ENCODE measurements around the gene FRMD4A.
"Not testable (repeated sequence)": the region's sequence is repeated elsewhere in the genome, so short reads cannot be mapped to it uniquely, and the experiment has no call there.

The FRMD4A gene

DNA sequence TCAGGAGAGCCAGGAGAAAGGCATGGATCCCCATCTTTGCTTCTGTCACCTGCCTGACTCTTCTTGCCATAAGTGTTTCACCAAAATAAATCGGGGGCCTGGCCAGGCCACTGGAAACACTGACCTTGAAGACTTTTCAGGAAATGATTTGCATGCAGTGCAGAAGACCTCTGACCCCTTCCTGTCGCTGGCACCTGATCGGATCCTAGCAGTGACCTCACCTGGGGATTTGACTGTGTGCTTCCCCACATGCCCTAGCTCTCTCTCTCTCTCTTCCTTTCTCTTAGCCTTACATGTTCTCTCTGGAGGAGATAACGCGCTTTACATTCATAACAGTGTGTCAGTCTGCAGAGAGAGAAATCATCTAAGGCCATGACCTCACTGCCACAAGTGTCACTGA, 500.9 kb downstream of the FRMD4A start:
- no peak for DNase-seq

DNA sequence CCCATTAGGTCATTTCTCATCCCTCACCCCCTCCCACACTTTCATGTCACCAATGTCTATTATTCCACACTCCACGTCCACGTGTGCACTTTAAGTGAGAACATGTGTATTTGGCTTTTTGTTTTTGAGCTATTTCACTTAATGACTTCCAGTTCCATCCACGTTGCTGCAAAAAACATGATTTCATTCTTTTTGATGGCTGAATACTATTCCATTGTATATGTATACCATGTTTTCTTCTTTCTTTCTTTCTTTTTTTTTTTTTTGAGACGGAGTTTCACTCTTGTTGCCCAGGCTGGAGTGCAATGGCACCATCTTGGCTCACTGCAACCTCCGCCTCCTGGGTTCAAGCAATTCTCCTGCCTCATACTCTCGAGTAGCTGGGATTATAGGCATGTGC, 502.4 kb downstream of the FRMD4A start:
- not testable (repeated sequence) for DNase-seq

DNA sequence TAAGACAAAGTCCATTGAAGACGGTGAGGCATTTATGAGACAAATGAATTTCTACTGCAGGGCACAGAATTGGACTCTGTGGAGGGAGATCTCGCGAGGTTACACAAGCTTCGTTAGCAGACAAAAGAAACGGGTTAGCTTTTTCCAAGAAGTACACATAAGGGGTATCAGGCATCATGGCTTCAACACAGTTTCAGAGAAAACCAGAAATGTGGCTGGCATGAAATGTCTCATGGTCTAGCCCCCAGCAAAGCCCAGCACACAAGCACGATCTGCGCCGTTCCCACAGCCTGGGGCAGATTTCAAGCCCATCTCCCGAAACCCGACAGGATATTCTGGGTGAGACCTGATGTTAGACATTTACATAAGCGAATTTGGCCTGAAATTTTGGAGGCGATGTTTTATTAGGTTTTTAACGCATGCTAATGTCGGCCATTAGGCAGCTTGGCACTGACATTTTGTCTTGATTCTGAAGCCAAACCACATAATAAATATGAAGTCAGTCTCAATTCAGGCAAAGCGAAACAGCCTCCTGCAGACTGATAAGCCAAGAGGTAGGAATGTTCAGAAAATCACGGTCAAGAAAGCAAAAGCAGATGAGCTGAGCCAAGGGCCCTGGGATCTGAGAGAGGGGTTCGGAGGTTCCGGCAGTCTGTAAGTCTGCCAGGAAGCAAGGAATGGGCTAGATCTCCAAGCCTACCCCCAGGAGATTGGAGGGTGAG, 503.5 kb downstream of the FRMD4A start:
- no peak for DNase-seq

DNA sequence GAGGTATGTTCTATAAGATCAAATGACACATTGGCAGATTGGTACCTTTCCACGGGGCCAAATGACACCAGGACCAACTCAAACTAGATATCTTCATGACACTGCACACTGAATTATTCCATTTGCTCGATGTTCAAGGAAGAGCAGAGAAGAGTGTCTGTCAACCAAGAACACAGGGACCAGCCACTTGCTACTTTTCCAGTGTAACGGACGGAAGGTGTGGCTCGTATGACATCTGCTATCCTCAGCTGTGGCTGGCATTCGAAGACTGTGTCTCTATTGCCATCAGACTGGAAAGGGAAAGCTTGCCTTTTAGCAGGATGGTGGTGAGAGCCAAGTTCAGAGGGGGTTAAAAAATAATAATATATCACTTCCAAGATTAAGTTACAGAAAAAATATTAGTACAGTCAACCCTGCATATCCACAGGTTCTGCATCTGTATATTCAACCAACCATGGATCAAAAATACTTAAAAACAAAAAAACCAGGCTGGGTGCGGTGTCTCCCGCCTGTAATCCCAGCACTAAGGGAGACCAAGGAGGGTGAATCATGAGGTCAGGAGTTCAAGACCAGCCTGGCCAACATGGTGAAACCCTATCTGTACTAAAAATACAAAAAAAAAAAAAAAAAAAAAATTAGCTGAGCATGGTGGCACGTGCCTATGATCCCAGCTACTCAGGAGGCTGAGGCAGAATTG, 506.9 kb downstream of the FRMD4A start:
- no peak for DNase-seq

DNA sequence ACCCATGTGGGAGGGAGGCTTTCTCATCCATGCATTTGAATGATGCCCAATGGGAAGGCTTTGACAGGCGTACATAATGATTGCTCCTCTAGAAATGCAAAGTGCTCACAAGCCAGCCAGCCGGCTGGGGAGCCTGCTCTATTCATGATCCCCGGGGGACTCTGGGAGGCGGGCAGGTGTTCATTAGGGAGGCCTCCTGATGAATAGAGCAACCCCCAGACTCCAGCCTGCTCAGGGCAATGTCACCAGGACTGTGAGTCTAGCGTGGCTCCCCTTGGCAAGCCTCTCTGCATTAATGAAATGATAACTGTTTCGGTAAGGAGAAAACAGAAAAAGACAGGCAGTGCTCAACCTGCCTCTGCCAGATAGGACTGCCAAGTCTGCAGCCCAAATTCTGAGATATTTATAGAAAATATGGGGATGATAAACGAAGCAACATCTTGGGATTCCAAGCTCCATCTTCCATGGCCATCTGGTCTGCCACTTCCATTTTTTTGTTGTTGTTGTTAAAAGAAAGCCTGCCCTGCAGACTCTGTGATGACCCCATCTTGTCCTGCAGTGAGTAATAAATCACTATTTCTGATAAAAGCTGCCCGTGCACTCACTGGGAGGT, 507.5 kb downstream of the FRMD4A start:
- no peak for DNase-seq

DNA sequence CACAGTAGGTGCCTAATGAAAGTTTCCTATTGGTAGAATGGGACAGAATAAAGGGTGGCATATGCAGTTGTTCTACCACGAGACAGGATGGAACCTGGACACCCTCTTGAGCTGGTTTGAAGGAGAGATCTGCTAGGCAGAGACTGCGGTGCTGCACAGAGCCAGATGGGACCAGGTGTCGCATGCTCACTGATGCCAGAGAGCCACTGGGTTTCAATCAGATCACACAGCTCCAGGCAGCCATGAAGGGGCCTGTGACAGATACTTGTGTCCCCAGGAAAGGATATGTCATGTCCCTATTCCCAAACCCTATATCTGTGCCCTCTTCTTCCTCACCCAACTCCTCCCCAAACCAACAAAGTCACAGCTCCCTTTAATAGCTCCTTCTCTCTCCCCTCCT, 508.2 kb downstream of the FRMD4A start:
- DNase-seq = no peak

DNA sequence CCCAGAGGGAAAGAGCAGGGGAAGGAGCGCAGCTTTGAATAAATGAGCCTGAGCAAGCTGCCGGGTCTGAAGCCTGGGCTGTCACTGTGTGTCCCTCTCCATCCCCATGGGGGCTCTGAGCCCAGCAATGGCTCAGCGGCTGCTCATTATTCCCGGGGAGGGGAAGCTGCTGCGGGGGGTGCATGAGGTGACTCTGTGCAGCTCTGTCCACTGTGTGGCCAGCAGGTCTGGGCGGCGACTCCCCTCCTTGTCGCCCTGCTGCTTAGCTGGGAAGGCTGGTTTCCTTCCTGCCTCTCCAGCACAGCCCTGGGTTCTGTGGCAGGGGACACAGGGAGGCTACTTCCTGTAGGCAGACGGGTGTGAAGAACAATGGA, 509.8 kb downstream of the FRMD4A start:
- DNase-seq = no peak

DNA sequence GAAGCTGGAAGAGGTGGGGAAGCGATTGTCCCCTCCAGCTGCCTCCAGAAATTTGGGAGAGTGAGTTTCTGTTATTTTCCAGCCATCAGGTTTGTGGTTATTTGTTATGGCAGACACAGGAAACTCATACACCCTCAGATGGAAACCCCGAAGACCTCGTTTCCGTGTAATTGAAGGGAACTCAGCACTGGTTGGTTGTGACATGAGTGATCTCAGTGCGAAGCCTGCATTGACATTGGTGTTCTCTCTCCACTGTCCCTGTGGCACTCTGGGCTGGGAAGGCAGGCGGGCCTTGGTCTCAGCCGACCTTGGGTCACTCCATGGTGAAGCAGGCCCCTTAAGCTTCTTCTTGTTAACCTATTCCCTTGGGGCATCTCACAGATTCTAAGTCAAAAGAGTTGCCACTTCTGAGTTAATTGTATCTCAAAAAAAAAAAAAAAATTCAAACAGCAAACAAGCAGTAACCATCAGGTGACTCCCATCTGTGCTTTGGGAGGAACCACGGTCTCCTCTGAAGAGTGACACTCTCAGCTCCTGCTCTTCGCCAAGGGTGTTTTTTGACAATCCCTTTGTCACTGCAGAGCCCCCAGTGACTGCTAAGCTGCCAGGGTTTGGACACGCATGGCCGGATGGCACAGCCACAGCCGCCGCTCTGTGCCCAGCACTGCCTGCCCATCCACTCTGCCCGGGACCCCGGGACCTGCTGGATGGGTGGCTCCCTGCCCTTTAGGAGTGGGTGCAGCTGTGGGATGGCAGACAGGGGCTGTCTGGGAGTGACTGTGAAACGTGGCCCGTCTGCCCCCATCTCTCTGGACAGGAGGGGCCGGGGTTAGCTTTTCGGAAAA, 510.4 kb downstream of the FRMD4A start:
- no peak for DNase-seq

DNA sequence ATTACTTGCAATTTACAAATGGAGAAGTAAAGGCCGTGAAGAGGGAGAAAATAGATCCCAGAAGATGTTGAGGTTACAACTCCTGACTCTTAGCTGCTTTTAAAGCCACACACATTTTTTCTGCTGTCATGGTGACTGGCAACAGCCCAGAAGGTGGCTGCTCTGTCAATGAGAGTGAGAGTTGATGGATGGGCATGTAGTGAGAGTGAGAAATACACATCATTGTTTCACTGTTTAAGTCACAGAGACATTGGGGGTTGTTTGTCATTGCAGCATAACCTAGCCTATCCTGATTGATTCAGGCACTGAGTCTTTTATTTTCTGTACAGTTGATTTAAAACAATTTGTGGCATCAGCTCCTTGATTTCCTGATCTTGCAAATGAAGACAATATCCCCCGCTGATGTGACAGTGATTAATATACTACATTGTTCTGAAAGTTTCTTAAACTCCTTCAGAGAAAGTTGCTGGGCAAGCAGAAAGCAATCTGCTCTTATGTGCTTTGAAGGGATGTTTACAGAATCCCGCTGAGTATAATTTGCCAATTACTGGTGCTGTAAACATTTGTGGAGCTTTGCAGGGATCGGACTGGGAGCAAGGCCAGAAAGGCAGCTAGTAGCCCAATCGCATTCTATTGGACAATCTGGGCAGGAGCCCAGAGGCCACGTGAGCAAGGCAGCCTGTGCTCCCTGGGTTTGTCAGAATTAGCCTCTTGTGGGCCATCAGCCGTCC, 514.4 kb downstream of the FRMD4A start:
- no peak for DNase-seq

DNA sequence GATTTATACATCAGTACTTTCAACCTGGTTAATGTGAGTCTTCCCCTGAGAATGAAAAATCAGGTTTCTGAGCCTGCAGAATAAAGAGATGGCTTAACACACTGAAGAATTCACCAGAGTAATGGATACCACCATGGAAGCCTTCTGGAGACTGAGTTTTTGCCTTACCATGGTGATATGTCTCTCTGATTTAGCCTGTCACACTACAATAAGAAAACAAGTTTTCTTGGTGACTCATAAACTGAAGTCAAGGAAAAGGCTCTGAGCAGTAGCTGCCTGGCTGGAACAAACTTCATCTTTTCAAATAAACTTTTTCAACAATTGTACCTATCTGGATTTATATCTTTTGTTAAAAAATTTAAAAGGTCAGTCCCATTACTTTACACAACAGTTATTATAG, 515.0 kb downstream of the FRMD4A start:
- DNase-seq = no peak

DNA sequence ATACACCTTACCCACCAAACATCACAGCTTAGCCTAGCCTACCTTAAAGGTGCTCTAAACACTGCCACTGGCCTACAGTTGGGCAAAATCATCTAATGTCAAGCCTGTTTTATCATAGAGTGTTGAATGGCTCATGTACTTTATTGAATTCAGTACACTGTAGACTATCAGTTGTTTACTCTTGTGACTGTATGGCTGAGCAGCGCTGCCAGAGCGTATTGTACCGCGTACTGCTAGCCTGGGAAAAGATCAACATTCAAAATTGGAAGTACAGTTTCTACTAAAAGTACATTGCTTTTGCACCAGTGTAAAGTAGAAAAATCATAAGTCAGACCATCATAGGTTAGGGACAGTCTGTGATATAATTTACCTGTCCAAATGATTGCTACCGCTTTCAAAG, 517.2 kb downstream of the FRMD4A start:
- no peak for DNase-seq

DNA sequence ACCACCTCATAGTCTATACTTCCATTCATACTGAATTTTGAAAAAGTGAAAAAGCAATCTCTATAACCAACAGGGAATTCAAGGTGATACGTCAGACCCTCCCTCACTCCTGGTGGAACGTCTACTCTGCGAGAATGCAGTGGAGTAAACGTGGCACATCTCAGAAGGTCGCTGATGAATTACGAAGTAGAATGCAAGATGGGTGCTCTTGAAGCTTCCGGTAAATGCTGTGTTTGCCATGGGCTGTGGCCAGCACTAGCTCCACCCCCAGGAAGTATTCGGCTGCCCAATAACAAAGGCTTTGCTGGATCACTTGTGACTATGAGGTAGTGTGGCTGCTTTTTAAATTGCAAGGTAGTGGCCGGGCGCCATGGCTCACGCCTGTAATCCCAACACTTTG, 517.9 kb downstream of the FRMD4A start:
- no peak for DNase-seq

DNA sequence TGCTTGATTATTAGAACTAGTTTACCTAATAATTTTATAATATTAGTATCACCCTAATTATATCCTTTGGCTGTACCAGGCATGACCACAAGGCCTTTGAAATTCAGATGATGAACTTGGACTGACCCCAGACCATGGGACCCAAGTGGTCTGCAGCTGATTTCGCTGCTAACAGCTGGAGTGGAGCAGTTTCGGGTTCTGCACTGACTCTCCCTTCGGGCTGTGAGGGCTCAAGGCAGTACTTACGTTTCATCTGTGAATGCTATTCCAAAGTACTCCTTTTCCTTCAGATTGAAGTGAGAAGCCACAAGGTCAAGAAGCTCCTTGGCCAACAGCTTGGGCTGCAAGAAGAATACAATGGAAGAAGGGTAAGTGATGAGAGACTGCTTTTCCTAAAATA, 520.2 kb downstream of the FRMD4A start:
- DNase-seq = no peak

DNA sequence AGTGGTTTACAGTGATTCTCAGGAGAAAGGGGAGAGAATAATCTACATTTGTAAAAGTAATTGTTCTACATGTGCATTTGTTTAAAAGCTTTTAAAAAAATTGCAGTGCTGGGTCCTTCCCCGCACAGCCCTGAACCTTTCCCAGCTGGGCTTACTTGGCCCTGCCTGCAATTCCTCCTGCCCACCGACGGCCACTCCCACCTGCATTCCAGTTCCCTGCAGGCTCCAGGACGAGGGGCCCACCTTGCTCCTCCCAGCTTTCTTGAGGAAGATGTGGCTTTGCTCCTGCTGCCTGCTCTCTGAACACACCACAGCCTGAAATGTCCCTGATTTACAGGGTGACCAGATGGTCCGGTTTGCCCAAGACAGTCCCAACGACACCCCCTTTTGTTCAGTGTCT, 521.3 kb downstream of the FRMD4A start:
- no peak for DNase-seq

DNA sequence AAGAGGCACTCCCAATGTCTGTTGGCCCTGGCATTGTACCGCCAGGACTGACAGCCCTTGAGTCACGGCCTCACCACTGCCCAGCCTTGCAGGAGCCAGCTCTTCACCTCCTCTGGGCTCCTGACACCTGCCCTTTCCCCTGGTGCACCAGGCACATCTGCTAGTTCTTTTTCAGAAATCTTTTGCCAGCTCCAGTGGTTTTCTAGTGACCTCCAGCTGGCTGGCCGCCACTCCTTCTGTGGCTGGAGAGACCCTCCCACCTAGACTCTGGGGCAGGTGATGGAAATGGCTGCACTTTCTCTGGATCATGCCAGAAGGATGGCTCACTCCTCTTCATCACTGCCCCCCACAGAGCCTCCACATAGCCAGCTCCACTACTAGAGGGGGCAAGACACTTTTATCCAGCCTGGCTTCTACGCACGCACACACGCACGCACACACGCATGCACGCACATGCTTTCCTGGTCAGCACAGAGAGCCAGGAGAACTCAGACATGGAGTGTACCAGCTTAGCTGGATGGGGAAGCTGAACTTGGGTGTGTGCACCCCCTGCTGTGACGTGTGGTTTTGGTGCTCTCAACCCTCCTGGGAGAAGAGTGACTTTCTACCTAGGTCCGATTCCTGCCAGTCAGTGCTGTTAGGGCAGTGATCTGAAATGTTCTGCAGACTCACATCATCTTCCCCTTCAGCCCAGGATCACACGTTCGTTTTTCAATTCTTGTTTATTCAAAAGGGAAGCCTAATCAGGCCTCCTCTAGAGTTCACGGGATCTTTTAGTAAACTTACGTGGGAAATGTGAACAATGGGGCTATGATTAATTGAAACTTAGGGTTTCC, 522.0 kb downstream of the FRMD4A start:
- DNase-seq = no peak

DNA sequence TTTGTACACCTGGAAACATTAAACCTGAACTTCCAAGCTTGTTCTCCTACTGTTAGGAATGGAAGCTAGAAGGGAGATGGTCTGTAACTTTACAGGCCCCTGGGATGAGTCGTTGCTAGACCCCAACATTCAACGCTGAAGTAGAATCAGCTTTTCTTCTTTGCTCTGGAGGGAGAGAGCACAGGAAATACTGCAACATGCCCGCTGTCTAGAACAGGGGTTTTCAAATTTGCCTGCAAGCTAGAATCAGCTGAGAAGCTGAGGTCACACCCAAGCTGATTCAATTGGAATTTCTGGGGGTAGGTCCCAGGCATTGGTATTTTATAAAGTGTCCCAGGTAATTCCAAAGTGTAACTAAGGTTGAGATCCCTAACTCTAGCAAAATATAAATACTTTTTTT, 524.3 kb downstream of the FRMD4A start:
- no peak for DNase-seq

DNA sequence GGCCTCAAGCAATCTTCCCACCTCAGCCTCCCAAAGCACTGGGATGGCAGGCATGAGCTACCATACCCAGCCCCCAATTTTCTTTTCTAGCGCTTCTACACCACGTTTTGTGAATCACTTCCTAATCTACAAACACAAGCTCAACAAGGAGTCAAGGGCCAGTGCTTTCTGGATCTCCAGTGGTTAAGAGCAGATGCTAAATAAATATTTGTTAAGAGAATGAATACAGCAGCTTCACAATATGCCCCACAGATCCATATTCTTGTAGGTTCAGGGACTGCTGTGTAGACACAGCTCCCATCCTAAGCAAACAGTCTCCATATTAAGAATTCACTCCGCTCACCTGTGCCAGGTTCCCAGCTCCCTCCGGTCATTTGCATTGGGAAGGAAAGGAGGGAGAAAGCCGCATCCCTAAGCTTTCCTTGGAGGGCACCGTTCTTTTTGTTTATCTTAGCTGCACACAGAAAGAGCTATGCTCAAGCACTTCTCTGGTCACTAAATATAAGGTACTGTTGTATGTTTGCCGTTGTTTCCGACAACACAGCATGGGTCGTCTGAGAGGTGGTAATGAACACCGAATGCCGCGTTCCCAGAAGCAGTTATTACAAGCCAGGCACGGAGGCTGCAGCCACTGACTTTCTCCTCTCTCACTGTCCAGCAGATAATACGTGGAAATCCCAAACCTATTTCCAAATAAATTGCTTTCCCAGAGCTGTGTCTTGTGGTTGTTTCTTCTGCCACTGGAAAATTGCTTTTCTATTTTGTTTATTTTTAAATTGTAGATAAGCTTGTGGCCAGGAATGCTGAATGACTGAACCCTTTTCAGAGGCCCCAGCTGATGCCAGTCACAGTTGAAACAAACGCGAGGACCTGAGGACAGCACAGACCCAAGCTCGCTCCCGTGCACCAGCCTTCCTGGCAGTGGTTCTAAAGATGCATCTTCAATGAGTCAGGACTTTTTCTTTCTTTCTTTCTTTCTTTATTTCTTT, 526.9 kb downstream of the FRMD4A start:
- no peak for DNase-seq

DNA sequence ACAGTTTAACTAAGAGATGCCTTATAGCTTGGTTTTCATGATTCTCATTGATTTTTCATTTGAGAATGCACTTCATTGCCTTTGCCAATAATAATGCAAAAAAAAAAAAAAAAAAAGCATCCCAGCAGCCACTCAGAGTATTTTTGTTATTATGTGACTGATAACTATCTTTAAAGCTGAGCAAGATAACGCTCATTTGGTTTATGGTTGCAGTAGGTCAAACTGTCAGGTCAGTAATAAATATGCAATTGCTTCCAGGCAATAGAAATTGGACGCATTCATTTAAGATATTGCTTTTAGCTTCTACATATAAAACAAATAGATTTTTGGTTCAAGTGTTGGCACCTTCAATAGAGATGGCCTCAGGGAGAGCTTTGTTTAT, 528.8 kb downstream of the FRMD4A start:
- DNase-seq = no peak

DNA sequence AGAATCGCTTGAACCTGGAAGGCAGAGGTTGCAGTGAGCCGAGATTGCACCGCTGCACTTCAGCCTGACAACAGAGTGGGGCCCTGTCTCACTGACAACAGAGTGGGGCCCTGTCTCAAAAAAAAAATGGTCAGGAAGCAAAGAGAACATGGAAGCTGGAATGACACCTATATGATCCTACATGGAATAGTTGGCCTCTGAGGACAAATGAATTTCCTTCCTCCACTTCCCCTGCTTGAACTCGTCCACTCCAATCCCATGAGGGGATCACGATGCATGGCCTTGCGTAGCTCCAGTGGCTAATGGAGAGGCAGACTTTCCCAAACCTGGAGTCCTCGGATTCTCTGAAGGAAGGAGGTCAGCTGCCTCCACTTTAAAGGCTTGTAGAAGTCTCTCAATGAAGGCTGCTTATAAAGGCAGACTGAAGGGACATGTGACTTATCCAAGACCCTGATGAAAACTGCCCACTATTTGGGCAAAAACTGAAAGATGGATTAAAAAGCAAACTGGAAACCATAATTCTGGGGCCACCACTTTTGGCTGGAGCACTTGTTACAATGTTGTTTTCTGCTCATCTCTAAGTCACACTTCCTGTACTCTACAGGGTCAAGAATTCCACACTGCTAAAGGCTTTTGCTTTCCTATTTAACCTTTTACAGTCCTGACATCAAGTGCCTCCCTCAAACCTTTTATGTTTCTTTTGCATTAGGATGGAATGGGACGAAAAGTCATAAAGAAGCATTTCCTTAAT, 529.4 kb downstream of the FRMD4A start:
- no peak for DNase-seq

DNA sequence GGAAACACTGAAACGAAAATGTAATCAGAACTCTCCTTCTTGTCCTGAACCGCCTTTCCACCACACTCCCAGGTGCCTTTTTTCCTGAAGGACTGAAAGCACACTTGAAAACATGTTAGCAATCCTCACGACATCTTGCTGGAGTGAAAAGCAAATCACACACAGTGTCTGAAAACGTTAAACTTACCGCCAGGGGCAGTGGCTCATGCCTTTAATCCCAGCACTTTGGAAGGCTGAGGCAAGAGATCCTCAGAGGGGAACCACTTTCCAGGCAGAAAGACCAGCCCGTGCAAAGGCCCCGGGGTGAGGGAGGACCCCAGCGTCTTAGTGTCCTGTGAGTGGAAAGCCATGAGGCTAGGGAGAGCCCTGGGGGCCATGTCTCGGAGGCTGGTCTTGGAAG, 533.6 kb downstream of the FRMD4A start:
- DNase-seq = no peak
